GM18861 (cell line): ENCODE measurements around the gene PPP1R13B.
"Not testable (repeated sequence)": the region's sequence is repeated elsewhere in the genome, so short reads cannot be mapped to it uniquely, and the experiment has no call there.

Source experiments
- ATAC-seq: cut with Tn5 transposase; IDR thresholded peaks from one replicate; pipeline ENCODE4 v1.9.1; 2021; ENCODE audit not compliant: unreplicated experiment

Gene PPP1R13B, protein sequence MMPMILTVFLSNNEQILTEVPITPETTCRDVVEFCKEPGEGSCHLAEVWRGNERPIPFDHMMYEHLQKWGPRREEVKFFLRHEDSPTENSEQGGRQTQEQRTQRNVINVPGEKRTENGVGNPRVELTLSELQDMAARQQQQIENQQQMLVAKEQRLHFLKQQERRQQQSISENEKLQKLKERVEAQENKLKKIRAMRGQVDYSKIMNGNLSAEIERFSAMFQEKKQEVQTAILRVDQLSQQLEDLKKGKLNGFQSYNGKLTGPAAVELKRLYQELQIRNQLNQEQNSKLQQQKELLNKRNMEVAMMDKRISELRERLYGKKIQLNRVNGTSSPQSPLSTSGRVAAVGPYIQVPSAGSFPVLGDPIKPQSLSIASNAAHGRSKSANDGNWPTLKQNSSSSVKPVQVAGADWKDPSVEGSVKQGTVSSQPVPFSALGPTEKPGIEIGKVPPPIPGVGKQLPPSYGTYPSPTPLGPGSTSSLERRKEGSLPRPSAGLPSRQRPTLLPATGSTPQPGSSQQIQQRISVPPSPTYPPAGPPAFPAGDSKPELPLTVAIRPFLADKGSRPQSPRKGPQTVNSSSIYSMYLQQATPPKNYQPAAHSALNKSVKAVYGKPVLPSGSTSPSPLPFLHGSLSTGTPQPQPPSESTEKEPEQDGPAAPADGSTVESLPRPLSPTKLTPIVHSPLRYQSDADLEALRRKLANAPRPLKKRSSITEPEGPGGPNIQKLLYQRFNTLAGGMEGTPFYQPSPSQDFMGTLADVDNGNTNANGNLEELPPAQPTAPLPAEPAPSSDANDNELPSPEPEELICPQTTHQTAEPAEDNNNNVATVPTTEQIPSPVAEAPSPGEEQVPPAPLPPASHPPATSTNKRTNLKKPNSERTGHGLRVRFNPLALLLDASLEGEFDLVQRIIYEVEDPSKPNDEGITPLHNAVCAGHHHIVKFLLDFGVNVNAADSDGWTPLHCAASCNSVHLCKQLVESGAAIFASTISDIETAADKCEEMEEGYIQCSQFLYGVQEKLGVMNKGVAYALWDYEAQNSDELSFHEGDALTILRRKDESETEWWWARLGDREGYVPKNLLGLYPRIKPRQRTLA

DNA sequence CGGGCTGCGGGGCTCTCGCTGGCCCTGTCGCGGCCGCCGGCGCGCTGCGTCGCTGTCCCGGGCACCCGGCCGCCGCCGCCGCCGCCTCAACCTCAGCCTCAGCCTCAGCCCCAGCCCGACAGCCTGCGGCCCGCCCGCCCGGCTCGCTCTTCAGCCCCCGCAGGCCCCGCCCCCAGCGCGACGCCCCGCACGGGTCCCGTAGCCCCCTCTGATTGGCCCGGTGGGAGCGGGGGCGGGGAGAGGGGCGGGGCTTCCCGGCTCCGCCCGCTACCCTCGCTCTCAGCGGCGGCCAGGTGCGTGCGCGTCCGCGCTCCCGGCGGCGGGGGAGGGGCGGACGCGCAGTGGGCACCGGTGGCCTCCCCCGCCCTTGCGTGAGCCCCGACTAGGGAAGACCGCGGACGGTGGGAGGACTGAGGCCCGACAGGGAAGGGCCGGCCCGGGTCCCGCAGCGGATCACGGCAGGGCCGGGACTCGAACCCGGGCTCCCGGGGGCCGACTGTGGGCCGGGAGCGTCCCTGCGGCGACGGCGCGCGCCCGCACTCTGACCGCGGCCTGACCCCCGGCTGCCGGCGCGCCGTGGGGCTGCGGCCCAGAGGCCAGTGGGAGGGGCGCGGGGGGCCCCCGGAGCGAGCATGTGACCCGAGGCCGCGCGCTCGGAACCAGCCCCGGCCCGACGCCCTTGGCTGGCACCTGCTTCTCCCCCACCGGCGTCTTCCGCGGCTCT lies at the start of gene PPP1R13B:
Gene PPP1R13B (minus strand): TSS at position 125 of the 724 bp plus-strand sequence. CDS start 268 bp downstream, outside the sequence.
- peak; percentile 76 for ATAC-seq

DNA sequence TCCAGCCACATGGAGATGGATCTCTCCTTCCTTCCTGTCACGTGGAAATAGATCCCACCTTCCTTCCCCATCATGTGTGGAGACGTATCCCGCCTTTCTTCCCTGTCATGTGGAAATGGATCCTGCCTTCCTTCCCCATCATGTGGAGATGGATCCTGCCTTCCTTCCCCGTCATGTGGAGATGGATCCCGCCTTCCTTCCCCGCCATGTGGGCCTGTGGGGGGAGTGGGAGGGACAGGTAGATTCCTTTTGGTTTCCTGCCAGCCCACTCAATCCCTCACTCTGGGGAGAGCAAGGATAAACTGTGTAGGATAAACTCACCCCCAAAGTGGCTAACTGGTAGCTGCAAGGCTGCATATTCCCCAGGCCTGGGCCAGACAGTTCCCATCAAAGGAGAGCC lies 49.2 kb upstream of the PPP1R13B start:
- ATAC-seq = no peak

DNA sequence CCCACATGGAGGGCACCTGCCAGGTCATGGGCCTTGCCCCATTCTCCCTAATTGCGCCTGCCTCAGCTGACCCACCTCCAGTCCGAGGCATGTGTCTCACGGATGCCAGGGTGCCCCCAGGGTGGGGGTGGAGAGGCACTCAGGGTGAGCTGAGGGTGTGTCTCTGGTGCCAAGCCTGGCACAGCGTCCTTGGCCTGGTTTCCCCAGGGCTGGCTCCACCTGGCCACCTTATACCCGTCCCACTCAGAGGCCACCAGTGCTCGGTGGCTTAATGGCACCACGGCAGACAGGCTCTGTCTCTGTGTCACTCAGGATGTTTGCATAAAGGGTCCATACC lies 47.3 kb upstream of the PPP1R13B start:
- ATAC-seq = no peak

DNA sequence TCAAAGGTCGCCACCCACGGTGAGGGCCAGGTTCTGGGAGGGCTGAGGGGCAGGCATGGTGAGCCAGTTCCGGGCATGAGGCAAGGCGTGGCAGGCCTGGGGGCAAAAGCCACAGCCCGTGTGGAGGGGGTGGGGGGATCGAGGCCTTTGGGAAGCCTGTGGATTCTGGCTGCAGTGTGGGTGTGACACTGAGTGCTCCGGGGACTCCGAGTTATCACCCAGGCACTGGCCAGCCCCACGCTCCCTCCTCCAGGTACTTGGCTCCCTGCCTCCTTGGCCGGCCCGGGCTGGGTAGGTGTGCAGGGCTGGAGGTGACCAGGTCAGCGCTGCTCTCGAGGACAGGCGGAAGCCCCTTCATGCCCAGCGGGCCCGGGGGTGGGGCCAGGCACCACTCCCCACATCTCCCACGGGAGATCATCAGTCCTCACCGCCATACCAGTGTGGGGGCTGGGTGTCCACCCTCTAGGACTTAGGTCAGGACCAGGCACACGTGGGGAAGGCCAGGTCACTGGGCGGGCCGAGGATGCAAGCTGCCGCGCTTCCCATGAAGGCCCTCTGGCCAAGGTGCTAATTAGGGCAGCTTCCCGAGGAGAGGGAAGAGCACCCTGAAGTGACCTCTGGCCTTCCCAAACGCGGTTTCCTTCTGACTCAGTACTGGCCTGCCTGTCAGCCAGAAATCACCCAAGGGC lies 46.8 kb upstream of the PPP1R13B start:
- no peak for ATAC-seq

DNA sequence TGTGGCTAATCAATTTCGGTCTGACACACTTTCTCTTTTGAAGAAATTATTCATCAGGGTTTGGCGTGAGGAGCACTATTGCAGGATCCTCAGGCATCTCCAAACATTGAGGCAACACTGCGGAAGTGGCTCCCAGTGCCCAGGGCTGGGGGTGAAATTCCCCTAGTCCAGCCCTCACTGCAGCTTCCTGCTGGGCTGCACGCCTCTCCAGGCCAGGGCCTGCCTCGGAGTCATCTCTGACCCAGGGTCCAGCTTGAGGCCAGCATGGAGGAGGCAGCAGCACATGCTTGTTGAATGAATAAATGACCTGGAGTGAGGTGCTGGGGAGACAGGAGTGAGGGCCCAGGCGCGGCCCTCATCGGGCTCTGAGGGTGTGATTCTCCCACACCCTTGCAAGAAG lies 44.9 kb upstream of the PPP1R13B start:
- no peak for ATAC-seq

DNA sequence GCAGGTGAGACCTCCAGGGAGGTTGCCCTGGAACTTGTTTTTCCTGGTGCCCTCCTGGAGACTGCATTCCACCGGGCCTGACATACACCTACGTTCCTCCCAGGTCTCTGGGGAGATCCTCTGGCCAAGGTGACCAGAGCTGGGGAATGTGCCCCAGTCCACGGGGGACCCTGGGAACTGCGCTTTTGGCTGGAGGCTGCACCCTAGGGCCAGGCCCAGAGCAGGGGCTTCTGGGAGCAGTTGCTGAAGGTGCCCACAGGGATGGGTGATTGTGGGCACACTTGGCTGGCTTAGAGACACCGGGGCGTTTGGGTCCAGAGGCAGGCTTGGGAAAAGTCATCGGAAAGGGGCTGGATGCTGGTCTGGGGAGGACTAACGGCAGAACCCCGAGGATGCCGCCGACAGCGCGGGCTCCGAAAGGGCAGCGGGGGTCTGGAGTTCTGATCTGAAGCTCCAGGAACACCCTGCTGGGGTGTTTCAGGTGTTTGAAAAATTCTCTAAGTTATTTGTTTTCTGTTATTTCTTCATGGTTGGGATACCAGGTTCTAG lies 44.4 kb upstream of the PPP1R13B start:
- no peak for ATAC-seq

DNA sequence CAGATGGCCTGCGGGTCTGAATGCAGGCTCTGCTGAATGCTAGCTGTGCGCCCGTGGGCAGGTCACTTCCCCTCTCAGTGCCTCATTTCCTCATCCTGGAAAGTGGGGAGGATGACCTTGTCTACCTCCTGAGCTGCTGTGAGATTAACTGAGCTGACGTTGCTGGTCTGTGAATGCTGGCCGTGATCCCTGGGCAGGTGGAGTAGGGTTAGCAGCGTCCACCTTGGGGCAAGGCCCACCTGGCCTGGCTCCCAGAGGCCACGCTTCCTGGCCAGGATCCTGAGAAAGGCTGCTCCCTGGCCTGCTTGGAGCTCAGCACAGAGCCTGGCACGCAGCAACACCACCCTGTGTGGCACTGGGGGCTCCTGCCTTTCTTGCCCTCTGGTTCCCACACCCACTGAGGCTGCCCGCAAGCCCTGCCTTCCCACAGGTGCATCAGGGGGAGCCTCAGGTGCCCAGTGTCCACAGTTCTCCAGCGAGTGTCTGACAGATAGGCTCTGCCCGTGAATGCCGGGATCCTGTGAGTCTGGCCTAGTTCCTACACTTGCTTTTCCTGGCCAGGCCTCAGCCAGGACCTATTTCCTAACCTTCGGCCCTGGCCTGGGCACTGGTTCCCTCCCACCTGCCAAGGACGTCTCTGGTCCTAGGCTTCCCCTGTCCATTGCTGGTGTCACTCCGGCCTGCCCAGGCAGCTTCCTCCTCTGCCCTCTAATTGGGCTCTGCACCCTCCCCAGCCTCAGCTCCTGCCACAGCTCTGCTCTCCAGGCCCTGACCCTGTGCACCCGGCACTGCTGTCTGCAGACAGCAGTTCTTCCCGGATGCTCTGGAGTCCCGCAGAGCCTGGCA lies 43.7 kb upstream of the PPP1R13B start:
- ATAC-seq = no peak

DNA sequence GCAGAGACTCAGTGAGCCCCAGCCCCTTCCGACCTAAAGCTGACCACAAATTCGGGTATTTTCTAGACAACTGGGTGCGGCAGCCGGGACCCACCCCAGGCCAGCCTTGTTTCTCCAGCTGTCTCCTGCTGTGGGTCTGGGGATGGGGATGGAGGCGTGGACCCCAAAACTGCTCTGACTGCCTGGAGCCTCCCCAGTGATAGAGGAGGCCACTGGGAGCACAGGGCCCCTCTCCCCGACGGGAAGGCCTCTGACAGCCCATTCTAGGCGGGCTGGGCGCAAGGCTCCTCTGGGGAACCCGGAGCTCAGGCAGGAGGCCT lies 42.6 kb upstream of the PPP1R13B start:
- no peak for ATAC-seq

DNA sequence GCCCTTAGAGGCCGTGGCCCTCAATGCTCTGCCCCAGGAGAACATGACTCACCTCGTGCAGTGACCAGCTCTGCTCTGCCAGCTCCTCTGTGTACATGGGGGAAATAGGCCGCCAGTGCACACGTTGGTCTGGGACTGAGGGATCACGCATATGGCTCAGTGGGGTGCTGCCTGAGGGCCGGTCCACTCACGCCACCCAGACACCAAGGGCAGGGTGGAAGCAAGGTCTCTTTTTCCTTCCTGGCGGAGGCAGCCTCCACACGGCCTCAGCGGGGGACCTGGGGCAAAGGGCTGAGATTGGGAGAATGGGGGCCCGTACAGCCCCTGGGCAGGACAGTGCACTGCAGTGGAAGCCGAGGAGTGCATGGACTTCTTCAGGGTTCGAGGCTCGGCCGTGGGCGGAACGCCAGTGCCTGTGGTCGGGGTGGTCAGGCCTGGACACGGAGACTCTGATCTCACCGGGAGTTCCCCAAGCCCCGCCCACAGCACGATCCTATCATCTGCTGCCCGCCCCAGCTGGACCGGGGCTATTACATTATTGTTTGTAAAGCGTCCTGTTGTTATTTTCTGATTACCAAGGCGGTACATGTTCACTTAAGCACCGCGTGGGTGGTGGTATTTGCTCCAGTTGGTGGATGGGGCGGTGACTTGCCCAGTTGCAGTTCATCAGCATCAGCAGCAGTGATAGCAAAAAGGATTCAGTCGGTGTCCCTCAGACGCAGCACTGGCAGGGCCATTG lies 42.1 kb upstream of the PPP1R13B start:
- no peak for ATAC-seq

DNA sequence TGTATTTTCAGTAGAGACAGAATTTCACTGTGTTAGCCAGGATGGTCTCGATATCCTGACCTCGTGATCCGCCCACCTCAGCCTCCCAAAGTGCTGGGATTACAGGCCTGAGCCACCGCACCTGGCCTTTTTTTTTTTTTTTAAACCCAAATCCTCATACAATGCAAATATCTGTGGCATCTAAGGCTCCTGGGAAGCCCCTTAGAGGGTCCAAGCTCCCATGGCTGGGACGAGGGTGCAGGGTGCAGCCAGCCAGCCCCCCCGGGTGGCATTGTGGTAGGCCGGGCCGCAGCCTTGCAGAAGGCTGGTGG lies 41.6 kb upstream of the PPP1R13B start:
- not testable (repeated sequence) for ATAC-seq

DNA sequence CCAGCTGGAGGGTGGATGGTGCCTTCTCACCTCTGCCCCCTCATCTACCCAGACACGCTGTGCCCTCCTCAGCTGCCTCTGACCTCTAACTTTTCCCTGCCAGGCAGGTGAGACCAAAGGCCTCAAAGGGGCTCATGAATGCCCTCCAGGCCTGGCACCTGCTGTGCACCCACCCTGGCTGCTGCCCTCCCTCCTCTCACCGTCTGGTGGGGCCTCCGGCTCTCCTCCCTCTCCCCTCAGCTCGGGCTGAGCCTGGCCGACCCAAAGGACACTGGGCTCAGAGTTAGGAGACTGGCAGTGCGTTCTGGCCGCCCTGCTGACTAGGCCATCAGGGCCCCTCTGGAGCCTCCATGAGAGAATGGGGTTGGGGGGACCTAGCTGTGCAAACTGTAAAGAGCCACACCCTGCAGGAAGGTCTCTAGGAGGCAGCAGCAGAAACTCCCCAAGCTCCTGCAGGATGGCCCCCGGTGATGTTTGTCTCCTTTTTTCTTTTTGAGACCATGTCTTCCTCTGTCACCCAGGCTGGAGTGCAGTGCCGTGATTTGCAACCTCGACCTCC lies 40.3 kb upstream of the PPP1R13B start:
- ATAC-seq = no peak

DNA sequence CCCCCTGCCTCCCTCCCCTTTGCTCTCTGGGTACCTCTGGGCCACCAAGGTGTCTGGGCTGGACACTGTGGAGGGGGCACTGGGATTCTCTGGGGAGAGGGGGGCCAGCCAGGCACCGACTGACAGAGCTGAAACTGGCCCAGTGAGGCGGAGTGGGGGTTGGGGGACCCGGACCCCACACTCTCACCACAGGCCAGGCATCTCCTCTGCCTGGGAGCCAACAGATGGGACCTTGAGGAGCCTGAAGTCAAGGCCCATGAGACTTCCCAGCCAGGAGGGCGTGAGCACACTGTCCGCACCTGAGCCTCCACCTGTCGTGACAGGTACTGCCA lies 39.8 kb upstream of the PPP1R13B start:
- ATAC-seq = no peak

DNA sequence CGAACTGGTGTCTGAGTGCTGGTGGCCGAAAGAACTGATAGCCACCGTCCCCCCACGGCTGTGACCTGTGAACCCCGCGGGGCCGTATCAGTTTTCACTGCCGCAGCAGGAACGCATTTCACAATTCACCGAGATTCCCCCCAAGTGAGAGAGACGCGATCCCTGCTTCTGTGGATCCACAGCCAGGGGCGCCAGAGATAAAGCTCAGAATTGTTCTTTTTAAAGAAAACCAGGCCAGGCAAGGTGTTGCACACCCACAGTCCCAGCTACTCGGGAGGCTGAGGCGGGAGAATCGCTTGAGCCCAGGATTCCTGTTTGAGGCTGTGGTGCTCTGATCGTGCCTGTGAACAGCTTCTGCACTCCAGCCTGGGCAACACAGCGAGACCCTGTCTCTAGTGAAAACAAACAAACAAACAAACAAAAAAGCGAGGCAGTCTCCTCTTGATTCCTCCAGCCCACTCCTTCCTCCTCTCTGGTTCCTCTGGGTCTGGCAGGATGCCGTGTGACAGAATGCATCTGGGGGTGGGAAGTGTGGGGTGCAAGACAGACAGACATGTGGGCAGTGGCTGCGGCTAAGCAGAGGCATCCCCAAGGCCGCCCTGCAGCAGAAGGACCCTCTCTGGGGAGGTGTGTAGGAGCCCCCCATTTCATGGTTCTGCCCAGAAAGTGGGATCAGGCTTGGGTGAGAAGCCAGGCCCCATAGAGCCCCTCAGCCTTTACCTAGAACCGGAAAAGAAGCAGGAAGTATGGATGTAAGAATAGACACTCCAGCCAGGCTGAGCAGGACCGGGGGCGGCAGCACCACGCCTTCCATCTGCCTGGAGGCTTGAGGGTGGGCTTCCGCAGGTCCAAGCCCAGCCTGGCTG lies 39.2 kb upstream of the PPP1R13B start:
- ATAC-seq = no peak

DNA sequence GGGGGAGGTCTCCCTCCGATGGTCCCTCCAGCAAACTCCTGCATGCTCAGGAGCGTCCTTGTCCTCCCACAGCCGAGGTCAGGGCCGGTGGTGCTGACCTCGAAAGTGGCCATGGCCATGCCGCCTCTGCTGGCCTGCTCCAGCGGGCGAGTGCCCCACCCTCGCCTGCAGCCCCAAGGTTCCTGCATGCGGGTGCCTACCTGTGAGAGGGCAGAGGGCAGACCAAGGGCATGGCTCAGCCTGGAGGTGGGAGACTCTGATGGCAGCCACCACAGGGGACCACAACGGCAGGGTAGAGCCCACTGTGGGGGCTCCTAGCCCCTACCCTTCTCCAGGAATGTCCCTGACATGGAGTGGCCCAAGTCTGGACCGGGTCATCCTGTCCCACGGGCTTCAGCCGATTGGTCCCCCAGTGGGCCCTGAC lies 38.1 kb upstream of the PPP1R13B start:
- ATAC-seq = no peak

DNA sequence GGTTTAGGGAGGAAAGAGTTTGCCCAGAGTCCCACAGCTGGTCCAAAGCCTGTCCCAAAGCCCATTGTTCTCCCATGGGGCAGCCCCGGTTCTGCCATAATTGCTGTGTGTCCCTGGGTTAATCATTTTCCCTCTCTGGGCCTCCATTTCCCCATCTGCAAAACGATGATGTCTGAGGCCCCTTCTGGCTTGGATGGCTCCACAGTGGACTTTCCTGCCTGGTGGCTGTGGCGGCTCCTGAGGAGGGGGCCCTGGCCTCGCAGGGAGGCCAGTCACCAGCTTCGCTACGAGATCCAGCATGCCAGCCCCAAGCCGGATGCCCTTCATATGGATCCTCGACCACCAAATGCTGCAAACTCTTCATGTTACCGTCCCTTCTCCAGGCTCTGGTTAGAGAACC lies 37.5 kb upstream of the PPP1R13B start:
- no peak for ATAC-seq

DNA sequence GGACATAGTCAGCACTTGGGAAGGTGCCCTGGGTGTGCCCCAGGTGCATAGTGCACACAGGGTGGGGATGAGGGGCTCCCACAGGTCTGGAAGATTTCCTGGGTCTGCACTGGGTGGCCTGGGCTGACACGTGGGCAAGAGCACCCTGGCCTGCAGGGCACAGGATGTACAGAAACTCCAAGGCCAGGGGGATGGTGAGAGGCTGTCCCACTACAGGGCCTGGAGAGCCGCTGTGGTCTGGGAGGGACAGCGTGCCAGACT lies 35.8 kb upstream of the PPP1R13B start:
- no peak for ATAC-seq

DNA sequence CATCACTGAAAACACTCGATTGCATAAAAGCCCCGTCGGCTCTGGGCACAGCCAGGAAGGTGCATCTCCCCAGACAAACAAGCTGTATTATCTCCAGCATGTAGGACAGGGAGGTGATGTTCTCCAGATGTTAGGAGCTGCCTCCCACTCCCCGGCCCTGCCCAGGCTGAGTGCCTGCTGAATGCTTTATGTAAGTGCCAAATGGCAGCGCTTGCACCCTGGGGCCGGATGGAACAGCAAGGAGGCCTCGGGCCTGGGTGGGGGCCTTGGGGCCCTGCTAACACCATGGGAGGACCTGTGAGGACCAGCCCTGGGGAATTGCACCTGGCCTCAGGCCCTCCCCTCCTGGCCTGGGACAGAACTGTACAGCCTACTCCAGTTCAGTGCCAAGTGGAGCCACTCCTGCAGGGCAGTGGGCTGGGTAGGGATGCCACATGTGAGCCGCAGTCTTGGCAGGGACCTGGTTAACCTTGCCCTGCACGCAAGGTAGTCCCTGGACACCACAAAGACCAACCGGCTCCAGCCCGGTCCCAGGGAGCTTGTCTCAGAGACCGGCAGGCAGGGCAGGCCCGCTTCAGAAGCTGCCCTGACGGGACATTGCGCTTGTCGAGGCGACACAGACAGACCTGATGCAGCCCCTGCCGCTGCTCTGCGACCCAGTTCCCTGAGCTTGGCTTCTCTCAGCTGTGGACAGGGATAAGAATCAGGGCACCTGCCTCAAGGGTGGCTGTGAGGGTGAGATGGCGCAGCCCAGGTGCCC lies 35.3 kb upstream of the PPP1R13B start:
- no peak for ATAC-seq
